GM19452 (cell line): ENCODE data around the gene DRG2.

Experiments
- ATAC-seq: cut with Tn5 transposase; IDR thresholded peaks from one replicate; pipeline ENCODE4 v1.9.1; 2021; ENCODE audit not compliant: unreplicated experiment

DRG2 gene

DNA sequence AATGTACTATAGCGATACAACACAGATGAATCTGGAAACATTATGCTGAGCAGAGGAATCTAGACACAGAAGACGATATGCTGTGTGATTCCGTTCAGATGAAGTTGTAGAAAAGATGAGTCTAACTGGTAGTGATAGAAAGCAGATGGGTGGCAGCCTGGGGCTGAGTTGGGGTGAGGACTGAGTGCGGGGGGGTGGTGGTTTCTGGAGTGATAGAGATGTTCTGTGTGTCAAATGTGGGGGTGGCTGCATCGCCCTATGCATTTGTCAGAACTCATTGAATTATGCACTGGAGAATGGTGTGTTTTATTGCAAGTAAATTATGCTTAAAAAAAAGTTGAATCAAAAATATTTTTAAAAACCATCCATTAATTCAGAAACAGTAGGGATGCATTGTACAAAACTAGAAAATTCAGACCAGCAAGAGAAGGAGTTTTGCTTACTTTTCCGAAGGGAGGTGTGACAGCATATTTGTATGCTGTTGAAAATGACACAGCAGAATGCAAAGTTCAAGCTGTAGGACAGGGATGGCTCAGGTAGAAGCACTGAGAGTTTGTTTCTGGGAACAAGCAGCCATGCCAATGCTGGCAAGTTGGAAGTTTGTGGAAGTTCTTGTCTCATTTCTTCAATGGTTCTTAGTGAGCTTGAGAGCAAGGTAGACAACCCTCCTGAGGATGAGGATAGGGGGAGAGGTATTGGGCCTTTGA, 13.0 kb upstream of the DRG2 start:
- no peak for ATAC-seq

DNA sequence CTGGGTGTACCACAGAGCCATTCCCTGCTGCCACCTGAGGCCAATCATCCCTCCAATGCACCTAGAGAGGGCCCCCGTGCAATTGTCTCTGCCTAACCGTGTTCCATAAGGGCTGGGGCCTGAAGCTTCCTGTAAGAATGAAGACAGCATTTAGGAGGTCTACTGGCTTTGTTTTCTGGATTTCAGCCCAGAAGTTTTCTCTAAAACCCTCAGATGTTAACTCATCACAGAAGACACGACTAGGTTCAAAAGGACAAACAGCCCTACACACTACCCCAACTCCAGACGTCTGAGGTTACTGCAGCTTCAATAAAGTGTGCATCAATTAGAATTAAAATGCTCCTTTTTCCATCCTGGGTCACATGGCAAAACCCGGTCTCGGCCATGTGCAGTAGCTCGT, 10.8 kb upstream of the DRG2 start:
- no peak for ATAC-seq

DNA sequence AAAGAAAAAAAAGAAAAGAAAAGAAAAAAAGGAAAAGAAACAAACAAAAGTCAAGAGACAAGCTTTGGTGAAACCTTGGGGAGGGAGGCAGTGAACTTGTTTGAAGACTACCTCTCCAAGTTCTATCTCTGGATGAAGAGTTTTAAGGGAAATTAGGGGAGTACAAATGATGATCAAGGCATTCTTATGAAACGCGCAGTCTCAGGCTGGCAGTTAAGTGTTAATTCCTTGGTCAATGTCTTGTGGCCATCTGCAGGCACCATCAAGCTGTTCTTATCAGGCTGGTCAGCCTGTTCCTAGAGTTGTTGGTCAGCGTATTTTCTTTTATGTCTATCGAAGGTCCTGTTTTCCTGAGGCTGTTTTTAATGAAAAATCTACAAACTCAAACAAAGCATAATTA, 8.2 kb upstream of the DRG2 start:
- ATAC-seq, result no peak

DNA sequence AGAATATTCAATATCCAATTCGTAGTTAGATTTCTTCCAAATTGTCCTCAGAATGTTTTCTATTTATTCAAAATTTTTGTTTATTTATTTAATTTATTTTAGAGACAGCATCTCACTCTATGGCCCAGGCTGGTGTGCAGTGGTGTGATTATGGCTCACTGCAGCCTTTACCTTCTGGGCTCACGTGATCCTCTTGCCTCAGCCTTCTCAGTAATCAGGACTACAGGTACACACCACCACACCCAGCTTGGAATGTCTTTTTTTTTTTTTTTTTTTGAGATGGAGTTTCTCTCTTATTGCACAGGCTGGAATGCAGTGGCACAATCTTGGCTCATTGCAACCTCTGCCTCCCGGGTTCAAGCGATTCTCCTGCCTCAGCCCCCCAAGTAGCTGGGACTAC, 3.5 kb upstream of the DRG2 start:
- ATAC-seq, result no peak

DNA sequence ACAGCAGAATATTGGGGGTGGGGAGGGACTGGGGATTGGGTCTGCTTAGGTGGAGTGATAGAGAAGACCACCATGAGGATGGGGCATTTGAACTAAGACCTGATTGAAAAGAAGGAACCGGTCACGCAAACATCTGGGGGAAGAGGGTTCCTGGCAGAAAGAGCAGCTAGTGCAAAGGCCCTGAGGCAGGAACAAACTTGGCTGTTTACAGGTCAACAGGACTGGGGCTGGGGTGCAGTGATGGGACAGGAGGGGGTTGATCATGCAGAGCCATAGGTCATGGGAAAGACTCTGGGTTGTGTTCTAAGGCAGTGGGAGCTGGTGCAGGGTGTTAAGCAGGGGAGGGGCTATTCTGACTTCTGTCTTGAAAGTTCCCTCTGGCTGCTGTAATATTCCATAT, 1.9 kb downstream of the DRG2 start:
- ATAC-seq, result no peak

DNA sequence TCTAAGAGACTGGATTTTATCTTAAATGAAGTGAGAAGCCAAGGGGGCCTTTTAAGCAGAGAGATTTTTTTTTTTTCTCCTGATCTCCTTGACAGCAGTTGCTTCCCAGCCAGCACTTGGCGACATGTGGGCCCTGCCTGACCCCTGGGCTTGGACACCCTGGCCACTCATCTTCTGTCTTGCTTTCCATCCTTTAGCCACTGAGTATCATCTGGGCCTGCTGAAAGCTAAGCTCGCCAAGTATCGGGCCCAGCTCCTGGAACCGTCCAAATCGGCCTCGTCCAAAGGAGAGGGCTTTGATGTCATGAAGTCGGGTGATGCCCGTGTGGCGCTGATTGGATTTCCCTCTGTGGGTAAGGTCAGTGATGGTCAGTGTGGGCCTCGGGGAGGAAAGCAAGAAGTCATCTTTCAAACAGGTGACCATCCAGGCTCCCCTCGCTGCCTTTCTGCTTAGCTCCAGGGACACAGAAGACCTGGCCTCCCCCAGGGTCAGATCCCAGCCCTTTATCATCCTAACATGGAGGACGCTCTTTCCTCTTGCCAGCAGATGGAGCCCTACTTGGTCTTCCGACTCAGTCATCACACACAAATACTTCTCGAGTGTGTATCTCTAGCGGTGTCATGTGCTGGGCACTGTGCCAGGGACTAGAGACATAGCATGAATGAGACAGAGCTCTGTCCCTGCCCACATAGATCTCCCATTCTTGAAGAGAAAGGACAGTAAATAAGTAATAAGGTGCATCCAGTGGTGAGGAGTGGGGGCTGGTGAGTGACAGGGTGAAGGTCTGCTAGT, 6.1 kb downstream of the DRG2 start:
- no peak for ATAC-seq

DNA sequence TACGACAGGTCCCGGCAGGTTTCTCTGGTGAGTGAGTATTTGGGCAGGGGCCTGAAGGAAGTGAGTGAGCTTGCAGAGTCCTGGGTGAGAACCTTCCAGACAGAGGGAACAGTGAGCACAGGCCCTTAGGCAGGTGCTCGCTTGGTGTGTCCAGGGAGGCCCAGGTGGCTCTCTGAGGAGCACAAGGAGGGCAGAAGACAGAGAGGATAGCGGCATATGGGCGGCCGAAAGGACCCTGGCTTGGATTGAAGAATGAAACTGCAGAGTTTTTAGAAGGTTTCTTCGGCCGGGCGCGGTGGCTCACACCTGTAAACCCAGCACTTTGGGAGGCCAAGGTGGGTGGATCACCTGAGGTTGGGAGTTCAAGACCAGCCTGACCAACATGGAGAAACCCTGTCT, 6.7 kb downstream of the DRG2 start:
- no peak for ATAC-seq

DNA sequence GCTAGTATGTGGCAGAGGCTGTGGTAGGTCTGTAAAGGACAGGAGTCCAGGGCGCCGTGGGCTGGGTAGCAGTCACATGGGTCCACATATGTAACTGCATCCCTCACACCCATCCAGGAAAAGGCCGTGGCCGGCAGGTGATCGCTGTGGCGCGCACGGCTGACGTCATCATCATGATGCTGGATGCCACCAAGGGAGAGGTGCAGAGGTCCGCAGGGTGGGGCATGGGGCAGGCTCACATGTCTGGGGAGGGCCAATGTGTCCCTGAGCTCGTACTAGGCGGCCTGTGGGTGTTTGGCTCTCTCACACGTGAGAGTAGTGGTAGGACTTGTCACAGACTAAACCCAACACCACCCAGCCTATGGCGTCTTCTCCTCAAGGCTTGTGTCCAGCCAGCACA, 11.8 kb downstream of the DRG2 start:
- no peak for ATAC-seq

DNA sequence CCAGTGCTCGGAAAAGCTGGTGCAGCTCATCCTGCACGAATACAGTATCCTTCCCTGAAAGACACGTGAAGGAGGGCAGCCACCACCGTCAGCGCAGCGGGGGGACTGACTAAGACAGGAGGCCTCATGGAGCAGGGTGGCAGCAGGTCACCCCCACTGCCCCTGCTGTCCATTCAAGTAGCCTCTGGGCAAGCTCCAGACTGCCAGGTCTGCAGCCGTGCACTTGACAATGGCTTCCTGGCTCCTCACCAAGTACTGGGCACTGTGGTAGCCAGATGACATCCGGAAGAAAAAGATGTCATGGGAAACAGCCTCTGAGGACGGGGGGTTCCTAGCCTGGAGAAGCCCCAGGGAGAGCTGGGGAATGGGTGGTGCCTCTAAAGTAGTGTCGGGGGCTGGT, 12.9 kb downstream of the DRG2 start:
- no peak for ATAC-seq

DNA sequence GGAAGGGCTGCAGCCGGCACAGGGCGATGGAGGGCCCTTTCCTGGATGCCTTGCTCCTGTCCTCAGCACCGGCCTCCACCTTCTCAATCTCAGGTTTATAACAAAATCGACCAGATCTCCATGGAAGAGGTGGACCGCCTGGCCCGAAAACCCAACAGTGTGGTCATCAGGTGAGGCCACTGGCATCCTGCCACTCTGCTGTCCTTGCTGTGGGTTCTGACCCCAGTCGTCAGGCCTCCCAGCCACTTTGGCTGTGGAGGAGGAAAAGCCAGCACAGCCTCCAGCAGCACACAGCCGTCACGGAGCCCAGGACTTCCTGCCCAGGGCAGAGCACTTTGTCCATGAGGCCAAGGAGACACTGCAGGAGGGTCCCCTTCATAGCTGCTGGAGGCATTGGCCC, 14.1 kb downstream of the DRG2 start:
- ATAC-seq, result no peak

DNA sequence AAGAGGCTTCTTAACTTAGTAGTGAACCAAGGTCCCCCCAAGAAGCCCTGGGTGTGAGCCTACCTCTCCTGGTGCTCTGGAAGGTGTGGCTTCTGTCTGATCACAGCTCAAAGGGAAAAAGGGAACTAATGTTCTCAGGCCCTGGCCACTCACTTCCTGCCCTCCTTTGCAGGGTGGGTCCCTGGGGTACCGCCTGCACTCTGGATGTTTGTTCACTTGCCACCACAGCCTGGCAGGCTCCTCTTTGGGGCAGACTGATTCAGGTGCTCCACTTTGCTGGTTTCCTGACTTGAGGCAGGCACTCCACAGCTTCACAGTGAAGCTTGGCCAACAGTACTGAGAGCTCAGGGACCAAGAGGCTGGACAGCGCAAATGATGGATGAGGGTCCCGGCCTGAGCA, 14.9 kb downstream of the DRG2 start:
- ATAC-seq, result no peak

DNA sequence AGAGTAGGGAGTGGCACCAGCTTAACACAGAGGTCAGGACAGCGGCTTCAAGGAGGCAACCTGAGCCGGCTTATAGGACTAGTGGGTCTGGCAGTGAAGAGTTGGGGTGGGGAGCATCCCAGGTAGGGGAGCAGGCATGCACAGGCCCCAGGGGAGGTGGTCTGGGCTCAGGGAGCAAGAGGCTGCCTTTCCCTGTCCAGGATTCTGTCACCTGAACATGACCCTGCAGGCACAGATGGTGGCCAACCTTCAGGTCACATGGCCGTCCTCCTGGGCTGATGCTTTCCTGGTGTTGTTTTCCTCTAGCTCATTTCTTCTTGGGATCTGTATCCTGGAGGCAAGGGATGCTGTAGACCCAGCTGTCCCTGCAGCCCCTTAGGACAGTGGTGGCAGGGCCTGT, 17.3 kb downstream of the DRG2 start:
- ATAC-seq, result no peak

DNA sequence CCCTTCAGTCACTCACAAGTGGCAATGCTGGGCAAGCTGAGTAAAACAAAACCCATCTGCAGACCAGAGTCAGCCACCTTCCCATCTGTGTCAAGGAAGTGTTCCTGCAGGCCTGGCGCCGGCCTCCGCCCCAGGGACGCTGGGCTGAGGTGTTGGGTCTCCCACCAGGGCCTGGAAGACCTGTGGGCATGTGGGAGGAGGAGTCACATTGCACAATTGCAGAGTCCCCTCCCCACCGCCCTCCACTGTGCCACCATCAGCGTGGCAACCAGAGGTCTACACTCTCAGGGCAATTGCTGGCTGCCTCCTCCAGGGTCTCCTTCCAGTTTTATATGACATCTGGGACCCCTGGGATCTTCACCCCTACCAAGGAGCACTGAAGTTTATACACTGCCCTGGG, 17.8 kb downstream of the DRG2 start:
- no peak for ATAC-seq

DNA sequence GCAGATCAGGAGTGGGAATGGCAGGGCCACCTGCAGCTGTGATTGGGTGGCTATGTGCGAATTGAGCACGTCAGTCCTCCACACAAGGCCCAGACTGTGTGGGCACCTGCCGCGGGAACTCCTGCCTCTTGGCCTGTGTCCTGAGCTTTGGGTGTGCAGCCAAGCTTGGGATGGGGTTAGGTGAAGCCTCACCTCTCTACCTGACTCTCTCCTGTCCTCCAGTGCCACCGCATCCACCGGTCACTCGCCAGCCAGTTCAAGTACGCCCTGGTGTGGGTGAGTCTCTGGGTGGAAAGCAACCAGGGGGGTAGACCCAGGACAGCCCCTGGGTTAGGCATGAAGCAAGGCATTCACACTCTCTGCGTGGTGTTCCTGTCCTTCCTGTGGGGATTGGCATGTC, 18.5 kb downstream of the DRG2 start:
- ATAC-seq, result no peak

DNA sequence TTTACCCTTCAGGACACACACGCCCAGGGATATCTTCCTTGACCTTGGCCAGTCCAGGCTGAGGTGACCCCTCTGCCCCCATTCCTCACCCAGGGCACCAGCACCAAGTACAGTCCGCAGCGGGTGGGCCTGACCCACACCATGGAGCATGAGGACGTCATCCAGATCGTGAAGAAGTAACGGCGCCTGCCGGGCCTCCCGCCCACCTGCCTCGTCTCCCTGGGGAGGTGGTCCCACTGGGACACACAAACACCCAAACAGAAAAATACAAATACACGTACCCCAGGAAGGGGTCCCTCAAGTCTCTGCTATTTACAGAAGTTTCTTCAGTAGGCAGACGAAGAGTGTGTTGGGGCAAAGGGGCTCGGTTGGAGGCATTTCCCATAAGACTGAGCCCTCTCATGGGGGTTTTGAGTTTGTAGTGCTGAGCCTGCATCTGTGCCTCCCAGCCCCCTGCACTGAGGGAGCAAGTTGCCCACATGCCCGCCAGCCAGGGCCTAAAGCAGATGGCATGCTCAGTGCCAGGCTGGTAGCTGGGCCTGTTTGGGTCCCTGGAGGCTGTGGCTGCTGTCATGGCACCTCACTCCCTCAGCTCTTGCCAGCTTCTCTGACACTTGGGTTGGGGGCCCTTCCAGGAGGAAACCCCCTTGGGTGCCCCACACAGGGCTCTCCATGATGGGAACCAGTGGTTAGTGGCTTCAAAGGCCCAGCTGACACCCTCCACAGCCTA, 19.5 kb downstream of the DRG2 start:
- no peak for ATAC-seq

DNA sequence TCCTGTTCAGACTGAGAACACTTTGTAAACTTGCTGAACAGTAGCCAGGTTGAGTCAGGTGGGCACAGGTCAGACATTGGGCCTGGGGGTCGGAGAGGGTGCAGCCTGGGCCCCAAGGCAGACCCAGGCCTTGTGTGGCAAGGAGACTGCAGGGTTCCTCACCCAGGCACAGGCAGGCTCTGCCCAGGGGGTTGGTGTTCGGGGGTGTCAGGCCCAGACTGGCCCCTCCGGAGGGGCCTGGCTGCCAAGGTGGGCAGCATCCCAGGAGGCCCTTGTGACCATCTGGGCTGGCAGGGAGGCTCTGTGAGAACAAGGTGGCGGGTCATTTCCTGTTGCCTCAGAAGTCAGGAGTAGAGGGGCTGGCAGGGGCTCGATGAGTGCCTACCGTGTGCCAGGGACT, 20.2 kb downstream of the DRG2 start:
- ATAC-seq, result no peak

DNA sequence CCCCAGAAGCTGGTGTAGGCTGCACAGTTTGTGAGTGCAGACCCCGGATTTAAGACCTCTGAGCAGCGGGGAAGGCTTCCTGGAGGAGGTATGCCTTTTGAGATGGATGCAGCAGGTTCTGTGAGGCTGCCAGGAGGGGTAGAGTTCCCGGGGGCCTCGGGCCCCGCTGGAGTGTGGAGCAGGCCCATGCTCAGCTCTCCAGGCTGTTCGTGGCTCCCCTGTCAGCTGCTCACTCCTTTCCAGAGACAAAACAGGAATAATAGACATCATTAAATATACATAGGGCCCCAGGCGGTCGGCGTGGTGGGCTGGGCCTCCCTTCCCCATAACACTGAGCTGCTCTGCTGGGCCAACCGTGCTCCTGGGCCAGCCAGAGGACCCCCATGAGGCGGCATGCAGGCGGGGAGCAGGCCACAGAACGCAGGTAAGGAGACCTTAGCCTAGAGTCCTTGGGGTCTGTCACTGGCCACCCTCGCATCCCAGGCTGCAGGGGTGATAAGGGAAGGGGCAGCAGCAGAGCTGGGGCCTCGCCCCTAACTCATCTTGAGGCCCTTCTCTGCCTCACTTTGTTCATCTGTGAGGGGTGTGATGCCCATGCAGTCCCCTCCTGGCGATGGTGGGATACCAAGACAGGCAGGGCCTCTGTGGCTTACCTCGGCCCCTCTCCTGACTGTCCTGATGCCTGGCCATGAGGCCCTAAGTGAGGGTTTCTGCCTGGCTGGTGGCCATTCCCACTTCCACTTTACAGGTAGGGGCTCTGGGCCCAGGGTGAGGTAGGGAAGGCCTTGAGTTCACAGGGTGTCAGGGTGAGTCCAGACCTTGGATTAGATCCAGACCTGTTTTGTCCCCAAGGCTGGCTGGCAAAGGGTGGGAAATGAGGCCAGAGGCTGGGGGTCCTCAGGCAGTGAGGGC, 20.9 kb downstream of the DRG2 start, which contains the start of gene MYO15A:
Gene MYO15A (plus strand): TSS at position 356 of the 912 bp plus-strand sequence. CDS start 10,045 bp downstream, outside the sequence.
- ATAC-seq, result no peak

DNA sequence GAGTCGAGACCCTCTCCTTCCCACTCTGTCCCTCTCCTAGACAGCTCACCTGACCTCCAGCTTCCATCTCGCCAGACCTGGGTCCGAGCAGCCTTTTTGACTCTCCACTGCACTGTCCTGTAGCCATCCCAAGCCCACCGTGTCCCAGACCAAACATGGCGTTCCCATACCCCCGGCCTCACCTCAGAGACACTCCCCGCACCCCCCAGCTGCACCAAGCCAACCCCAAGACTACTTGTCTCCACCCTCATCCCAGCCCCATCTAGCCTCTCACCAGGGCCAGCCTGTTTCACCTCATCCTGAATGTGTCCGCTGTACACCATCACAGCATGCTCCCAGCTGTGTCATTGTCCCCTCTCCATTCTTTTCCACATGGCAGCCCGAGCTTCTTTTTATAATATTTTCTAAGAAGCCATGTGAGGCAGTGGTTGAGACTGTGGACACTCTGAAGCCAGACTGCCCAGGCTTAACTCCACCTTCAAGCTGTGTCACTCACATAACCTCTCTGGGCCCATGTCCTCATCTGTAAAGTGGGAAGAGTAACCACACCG, 22.3 kb downstream of the DRG2 start:
- ATAC-seq, result no peak

DNA sequence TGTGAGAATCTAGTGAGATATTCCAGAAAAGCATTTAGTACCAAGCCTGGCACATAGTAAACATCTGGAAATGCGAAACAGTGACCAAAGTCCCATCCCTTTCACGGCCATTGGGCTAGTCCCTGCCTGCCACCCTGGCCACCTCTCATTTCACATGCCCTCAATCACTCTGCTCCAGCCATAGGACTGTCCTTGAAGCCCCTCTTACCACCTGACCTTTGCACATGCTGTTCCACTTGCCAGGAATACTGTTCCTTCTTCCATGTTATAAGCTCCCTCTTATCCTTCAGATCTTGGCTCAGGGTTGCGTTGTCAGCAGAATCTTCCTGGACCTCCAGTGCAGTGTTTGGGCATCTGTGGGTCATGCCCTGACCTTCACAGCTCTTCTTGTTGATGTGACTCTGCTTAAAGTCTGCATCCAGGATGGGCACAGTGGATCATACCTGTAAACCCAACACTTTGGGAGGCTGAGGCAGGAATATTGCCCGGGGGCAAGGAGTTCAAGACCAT, 22.9 kb downstream of the DRG2 start:
- no peak for ATAC-seq

DNA sequence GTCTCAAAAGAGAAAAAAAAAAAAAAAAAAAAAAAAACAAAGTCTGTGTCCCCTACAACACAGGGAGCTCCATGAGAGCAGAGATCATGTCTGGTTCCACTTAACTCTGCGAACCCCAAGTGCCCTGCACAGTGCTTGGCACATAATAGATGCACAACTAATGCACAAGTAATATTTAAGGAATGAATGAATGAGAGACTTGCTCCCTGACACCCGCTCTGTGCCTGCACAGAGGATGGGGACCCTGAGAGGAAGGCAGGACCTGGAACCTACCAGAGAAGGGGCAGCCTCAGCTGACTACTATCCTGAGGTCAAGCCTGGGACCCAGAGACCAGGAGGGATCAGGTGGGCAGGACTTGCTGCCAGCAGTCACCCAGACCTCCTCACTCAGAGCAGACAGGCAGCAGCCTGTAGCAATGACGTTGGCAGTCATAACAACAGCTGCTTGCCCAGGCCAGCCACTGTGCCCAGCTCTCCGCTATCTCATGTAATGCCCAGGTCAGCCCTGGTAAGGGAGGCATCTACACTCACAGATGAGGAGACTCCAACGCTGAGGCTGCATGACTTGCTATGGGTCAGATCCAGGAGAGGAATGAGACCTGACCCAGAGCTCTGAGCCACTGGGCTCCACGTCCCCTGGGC, 23.7 kb downstream of the DRG2 start:
- no peak for ATAC-seq
